MM.1S (cell line): Measurements from ENCODE around the gene RABEPK.

ENCODE experiments used
- DNase-seq: peaks from one replicate; pipeline ENCODE4 v3.0.0-alpha.2; 2015
- H2AFZ ChIP-seq: fragments of 300-600 bp; sonication (generic); 2 replicates; pipeline ENCODE4 v1.6.0; 2016; ENCODE audit warnings: antibody characterized with exemption, low read length
- H3F3A ChIP-seq: fragments of 300-600 bp; sonication (generic); 2 replicates; pipeline ENCODE4 v1.6.1; 2016; ENCODE audit warnings: mild to moderate bottlenecking, antibody characterized with exemption, low read length, moderate library complexity, mixed read lengths; ENCODE audit not compliant: insufficient read depth
- H3K27ac ChIP-seq: fragments of 300-600 bp; sonication (generic); 2 replicates; pipeline ENCODE4 v1.5.1; 2016; ENCODE audit warnings: mild to moderate bottlenecking, low read length
- H3K27me3 ChIP-seq: fragments of 300-600 bp; sonication (generic); replicated peaks from 2 replicates; pipeline ENCODE4 v1.6.0; 2016; ENCODE audit warnings: low read length; ENCODE audit not compliant: insufficient read depth
- H3K36me3 ChIP-seq: fragments of 300-600 bp; sonication (generic); replicated peaks from 2 replicates; pipeline ENCODE4 v1.6.1; 2016; ENCODE audit warnings: mild to moderate bottlenecking, low read length, mixed read lengths; ENCODE audit not compliant: insufficient read depth
- H3K4me1 ChIP-seq: fragments of 300-600 bp; sonication (generic); 2 replicates; pipeline ENCODE4 v1.6.1; 2016; ENCODE audit warnings: low read length, mixed read lengths
- H3K4me2 ChIP-seq: fragments of 300-600 bp; sonication (generic); 2 replicates; pipeline ENCODE4 v1.6.0; 2016; ENCODE audit warnings: low read depth, low read length
- H3K4me3 ChIP-seq: fragments of 300-600 bp; sonication (generic); 2 replicates; pipeline ENCODE4 v1.5.1; 2016; ENCODE audit warnings: low read length, mixed read lengths
- H3K79me2 ChIP-seq: fragments of 300-600 bp; sonication (generic); 2 replicates; pipeline ENCODE4 v1.6.1; 2016; ENCODE audit warnings: mixed run types, low read length, mixed read lengths
- H3K9ac ChIP-seq: fragments of 300-600 bp; sonication (generic); 2 replicates; pipeline ENCODE4 v1.6.1; 2016; ENCODE audit warnings: low read length, mixed read lengths
- H3K9me2 ChIP-seq: fragments of 300-600 bp; sonication (generic); replicated peaks from 2 replicates; pipeline ENCODE4 v1.6.1; 2016; ENCODE audit warnings: mild to moderate bottlenecking, low read length, mixed read lengths; ENCODE audit not compliant: insufficient read depth
- H3K9me3 ChIP-seq: fragments of 300-600 bp; sonication (generic); replicated peaks from 2 replicates; pipeline ENCODE4 v1.6.1; 2016; ENCODE audit warnings: mild to moderate bottlenecking, low read length, mixed read lengths; ENCODE audit not compliant: insufficient read depth
- H4K20me1 ChIP-seq: fragments of 300-600 bp; sonication (generic); 2 replicates; pipeline ENCODE4 v1.6.1; 2016; ENCODE audit warnings: mild to moderate bottlenecking, low read length, moderate library complexity, mixed read lengths; ENCODE audit not compliant: insufficient read depth
- EZH2 ChIP-seq: fragments of 300-600 bp; sonication (generic); optimal IDR thresholded peaks from 2 replicates; pipeline ENCODE3; 2017; ENCODE audit warnings: low read depth, mild to moderate bottlenecking, antibody characterized with exemption, low read length, mixed read lengths
- EZH2phosphoT487 ChIP-seq: fragments of 300-600 bp; sonication (generic); IDR thresholded peaks from 2 replicates; pipeline ENCODE4 v1.6.1; 2018; ENCODE audit warnings: antibody characterized with exemption, low read length
- TF ChIP-seq, protein P1 (sequence below): fragments of 300-600 bp; sonication (generic); IDR thresholded peaks from 2 replicates; pipeline ENCODE4 v1.5.1; 2016; ENCODE audit warnings: antibody characterized with exemption, low read length, mixed read lengths

The RABEPK gene, protein sequence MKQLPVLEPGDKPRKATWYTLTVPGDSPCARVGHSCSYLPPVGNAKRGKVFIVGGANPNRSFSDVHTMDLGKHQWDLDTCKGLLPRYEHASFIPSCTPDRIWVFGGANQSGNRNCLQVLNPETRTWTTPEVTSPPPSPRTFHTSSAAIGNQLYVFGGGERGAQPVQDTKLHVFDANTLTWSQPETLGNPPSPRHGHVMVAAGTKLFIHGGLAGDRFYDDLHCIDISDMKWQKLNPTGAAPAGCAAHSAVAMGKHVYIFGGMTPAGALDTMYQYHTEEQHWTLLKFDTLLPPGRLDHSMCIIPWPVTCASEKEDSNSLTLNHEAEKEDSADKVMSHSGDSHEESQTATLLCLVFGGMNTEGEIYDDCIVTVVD

DNA sequence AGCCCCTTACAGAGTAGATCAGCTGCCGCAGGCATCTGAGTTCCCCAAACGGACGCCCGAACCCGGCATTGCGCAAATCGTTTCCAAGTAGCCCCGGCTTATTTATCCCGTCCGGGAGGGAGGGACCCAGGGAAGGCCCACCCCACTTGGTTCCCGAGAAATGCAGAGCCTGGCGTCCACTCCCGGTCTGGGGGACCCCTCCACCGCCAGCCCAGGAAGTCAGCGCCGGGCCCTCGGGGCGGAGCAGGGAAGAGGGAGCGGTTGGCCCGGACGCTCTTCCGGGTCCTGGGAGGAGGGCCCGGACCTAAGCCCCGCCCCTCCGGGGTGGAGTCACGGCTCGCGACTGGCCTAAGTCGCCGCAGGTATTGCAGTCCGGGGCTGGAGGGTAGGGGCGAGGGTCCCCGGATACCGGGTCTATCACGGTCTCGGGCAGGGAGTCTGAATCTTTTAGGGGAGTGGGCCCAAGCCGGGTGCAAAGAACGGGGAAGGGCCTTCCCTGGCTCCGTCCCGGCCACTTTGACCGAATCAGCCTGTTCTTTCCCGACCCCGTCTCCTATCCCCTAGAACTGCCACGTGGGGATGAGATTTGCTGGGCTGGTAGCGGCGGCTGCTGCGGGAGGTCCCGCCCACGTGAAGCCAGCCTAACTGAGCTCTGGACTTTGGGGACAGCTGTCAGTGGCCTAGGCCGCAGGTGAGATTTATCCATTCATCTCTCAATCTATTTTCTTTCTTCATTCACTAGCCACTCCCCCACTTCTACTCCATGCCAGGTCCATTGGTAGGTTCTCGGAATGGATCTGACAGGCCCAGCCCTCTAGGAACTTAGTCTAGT is at the start of gene RABEPK:
Gene RABEPK (plus strand): TSS at position 327 of the 832 bp plus-strand sequence. CDS start 2,472 bp downstream, outside the sequence.
- Histone ChIP-seq H3K4me1 (peaks cover 5% of the 10 kb centered on the region; the same call in 1 of the 2 replicates), H3K4me2 (peak within 1 kb of the TSS; percentile 77), H3K4me3 (peak within 1 kb of the TSS; percentile 78), H4K20me1 (no peaks in the 10 kb centered on the region), H3K36me3 (no peaks in the 10 kb centered on the region), H3F3A (no peaks in the 10 kb centered on the region), H3K9me3 (no peaks in the 10 kb centered on the region), H3K9ac (peak within 1 kb of the TSS; percentile 56), H3K9me2 (no peaks in the 10 kb centered on the region), H3K79me2 (peaks cover 9% of the 10 kb centered on the region), H3K27ac (peak within 1 kb of the TSS; percentile 45; the same call in 1 of the 2 replicates), H2AFZ (peak within 1 kb of the TSS; percentile 56), H3K27me3 (no peaks in the 10 kb centered on the region)
- TF ChIP-seq EZH2phosphoT487 (no peak), EZH2 (no peak)
- TF ChIP-seq, protein P1, sequence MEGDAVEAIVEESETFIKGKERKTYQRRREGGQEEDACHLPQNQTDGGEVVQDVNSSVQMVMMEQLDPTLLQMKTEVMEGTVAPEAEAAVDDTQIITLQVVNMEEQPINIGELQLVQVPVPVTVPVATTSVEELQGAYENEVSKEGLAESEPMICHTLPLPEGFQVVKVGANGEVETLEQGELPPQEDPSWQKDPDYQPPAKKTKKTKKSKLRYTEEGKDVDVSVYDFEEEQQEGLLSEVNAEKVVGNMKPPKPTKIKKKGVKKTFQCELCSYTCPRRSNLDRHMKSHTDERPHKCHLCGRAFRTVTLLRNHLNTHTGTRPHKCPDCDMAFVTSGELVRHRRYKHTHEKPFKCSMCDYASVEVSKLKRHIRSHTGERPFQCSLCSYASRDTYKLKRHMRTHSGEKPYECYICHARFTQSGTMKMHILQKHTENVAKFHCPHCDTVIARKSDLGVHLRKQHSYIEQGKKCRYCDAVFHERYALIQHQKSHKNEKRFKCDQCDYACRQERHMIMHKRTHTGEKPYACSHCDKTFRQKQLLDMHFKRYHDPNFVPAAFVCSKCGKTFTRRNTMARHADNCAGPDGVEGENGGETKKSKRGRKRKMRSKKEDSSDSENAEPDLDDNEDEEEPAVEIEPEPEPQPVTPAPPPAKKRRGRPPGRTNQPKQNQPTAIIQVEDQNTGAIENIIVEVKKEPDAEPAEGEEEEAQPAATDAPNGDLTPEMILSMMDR: no peak
- peak; percentile 91 for DNase-seq

DNA sequence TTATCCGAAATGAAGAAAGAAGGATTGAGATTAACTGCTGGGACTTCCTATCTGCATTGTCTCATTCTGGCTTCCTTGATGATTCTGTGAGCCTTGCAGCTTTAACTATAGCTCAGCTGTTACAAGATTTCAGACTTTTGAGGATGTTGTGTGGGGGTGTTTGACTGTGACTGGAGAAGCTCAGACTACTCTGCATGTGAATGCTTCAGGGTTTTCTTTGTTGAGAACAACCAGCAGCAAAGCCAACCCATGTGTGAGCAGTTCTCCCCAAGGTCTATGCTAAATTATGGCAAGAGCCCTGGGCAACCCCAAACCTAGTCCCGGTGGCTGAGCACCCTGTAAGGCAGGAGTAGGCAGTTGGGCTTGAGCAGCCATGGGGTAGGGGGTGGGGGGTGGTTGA is 48.6 kb upstream of the RABEPK start:
- Histone ChIP-seq H3K4me2 (no peak overlapping the region), H3F3A (peaks cover 2% of the 10 kb centered on the region; the same call in 1 of the 2 replicates), H3K9me2 (no peaks in the 10 kb centered on the region), H2AFZ (no peak overlapping the region), H3K4me1 (peaks cover 11% of the 10 kb centered on the region), H3K27ac (no peak overlapping the region), H4K20me1 (no peaks in the 10 kb centered on the region), H3K79me2 (no peaks in the 10 kb centered on the region), H3K9ac (no peak overlapping the region), H3K4me3 (no peak overlapping the region), H3K27me3 (no peaks in the 10 kb centered on the region), H3K9me3 (no peaks in the 10 kb centered on the region), H3K36me3 (peaks cover 4% of the 10 kb centered on the region; the same call in 1 of the 2 replicates)
- TF ChIP-seq, protein P1: no peak
- TF ChIP-seq EZH2phosphoT487: no peak
- TF ChIP-seq EZH2: no peak
- no peak for DNase-seq

DNA sequence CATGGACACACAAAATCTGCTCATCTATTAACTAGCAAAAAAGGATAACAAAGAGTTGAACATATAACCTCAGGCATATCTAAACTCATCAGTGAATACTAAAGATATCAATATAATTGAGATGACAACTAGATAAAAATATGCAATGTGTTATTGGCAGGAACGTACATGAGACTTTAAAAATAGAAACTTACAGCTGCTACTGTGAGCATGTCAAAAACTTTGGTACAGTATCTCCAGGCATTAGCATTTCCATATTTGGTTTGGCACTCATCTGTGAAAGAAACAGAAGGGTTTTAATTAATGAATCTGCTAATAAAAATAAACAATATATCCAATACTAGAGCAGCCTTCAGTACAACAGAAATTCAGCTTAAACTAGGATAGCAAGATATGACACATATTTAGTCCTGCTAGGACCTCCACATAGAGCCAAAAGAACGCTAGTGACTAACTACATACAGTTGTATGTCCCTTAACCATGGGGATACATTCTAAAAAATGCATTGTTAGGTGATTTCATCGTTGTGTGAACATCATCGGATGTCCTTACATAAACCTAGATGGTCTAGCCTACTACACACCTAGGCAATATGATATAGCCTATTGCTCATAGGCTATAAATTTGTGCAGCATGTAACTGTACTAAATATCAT is 46.5 kb upstream of the RABEPK start:
- no peak for DNase-seq
- TF ChIP-seq, protein P1: no peak
- TF ChIP-seq EZH2 (no peak), EZH2phosphoT487 (no peak)
- H3K4me3 ChIP-seq: no peak overlapping the region
- no peaks in the 10 kb centered on the region for H3K9me3 ChIP-seq
- no peak overlapping the region for H3K4me2 ChIP-seq
- H3K79me2 ChIP-seq: no peaks in the 10 kb centered on the region
- no peaks in the 10 kb centered on the region for H3K27me3 ChIP-seq
- H3K9me2 ChIP-seq: no peaks in the 10 kb centered on the region
- no peak overlapping the region for H2AFZ ChIP-seq
- H3K36me3 ChIP-seq: peaks cover 4% of the 10 kb centered on the region; the same call in 1 of the 2 replicates
- H3K4me1 ChIP-seq: no peaks in the 10 kb centered on the region
- no peaks in the 10 kb centered on the region for H3F3A ChIP-seq
- no peak overlapping the region for H3K27ac ChIP-seq
- H4K20me1 ChIP-seq: no peaks in the 10 kb centered on the region
- H3K9ac ChIP-seq: no peak overlapping the region
